HCT116 (cell line): ENCODE results near the gene PCP4.

Experiments used
- CEBPB ChIP-seq: IDR thresholded peaks from 2 replicates; pipeline ENCODE4 v1.6.1; 2012; ENCODE audit warnings: low read depth
- EZH2 ChIP-seq: fragments of 200-600 bp; sonication (generic); IDR thresholded peaks from 2 replicates; pipeline ENCODE4 v1.6.1; 2017; ENCODE audit warnings: antibody characterized with exemption, mixed run types
- POLR2A ChIP-seq: IDR thresholded peaks from 2 replicates; pipeline ENCODE4 v1.7.0; 2011; ENCODE audit warnings: borderline replicate concordance; ENCODE audit not compliant: insufficient read depth, insufficient read length; ENCODE audit errors: extremely low read depth
- POLR2AphosphoS5 ChIP-seq: IDR thresholded peaks from 2 replicates; pipeline ENCODE4 v1.6.1; 2011; ENCODE audit warnings: mild to moderate bottlenecking, low read depth, low read length, moderate library complexity
- RAD21 ChIP-seq: IDR thresholded peaks from 2 replicates; pipeline ENCODE4 v1.6.1; 2012; ENCODE audit warnings: low read depth, mild to moderate bottlenecking
- SP1 ChIP-seq: IDR thresholded peaks from 2 replicates; pipeline ENCODE4 v1.6.1; 2012; ENCODE audit warnings: low read depth
- TCF7L2 ChIP-seq: IDR thresholded peaks from 2 replicates; pipeline ENCODE4 v1.7.0; 2011; ENCODE audit warnings: borderline replicate concordance, inconsistent platforms; ENCODE audit not compliant: insufficient read depth, insufficient read length; ENCODE audit errors: extremely low read depth
- ZNF274 ChIP-seq: fragments of 200-500 bp; sonication (Bioruptor generic); IDR thresholded peaks from 2 replicates; pipeline ENCODE4 v1.6.1; 2014; ENCODE audit warnings: mild to moderate bottlenecking, low read depth, low read length, inconsistent platforms
- TF ChIP-seq, protein P1 (sequence below), 3 experiments: fragments of 200-600 bp in 1 of 3; sonication (generic) in 1 of 3; IDR thresholded peaks in 2 of 3; conservative IDR thresholded peaks in 1 of 3; 2 replicates each; pipeline ENCODE4 v1.5.1; 2012 to 2017; ENCODE audit warnings: low read depth in 2 of 3, low read length in 2 of 3, antibody characterized with exemption in 1 of 3, borderline replicate concordance in 1 of 3, control low read depth in 1 of 3, mild to moderate bottlenecking in 1 of 3, mixed read lengths in 1 of 3, mixed run types in 1 of 3, moderate library complexity in 1 of 3; ENCODE audit not compliant: insufficient read depth in 1 of 3
- TF ChIP-seq, protein P2 (sequence below): IDR thresholded peaks from 2 replicates; pipeline ENCODE4 v1.6.1; 2012

DNA sequence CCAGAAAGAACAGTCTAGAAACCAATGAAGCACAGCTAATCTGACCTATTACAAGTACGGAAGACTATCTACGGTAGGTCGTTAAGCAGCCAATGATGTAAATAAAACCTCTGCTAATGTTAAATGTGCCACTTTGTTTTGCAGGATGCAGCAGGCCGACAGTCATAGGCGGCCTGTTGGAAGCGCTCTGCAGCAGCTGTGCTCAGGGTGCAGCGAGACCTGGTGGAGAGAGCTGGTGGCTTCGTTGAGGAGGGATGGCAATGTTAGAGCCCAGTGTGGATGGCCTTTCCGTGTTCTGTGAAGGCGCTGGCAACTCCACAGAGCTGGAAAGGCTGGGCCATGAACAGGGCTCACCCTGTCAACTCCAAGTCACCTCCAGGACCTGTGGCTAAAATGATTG is 87.3 kb downstream of the PCP4 start:
- TF ChIP-seq, protein P1, sequence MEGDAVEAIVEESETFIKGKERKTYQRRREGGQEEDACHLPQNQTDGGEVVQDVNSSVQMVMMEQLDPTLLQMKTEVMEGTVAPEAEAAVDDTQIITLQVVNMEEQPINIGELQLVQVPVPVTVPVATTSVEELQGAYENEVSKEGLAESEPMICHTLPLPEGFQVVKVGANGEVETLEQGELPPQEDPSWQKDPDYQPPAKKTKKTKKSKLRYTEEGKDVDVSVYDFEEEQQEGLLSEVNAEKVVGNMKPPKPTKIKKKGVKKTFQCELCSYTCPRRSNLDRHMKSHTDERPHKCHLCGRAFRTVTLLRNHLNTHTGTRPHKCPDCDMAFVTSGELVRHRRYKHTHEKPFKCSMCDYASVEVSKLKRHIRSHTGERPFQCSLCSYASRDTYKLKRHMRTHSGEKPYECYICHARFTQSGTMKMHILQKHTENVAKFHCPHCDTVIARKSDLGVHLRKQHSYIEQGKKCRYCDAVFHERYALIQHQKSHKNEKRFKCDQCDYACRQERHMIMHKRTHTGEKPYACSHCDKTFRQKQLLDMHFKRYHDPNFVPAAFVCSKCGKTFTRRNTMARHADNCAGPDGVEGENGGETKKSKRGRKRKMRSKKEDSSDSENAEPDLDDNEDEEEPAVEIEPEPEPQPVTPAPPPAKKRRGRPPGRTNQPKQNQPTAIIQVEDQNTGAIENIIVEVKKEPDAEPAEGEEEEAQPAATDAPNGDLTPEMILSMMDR (IDR thresholded peaks at IDR 0.05 in 2 of 3, conservative IDR thresholded peaks at IDR 0.05 in 1 of 3; ENCODE audit: borderline replicate concordance in 1 of 3, insufficient read depth in 1 of 3, low read depth in 2 of 3, low read length in 2 of 3) = no peak
- TF ChIP-seq EZH2 = no peak
- no peak for TF ChIP-seq CEBPB
- TF ChIP-seq RAD21 = no peak
- TF ChIP-seq POLR2A = no peak
- no peak for TF ChIP-seq TCF7L2
- no peak for TF ChIP-seq SP1
- no peak for TF ChIP-seq POLR2AphosphoS5
- TF ChIP-seq ZNF274 = no peak
- TF ChIP-seq, protein P2, sequence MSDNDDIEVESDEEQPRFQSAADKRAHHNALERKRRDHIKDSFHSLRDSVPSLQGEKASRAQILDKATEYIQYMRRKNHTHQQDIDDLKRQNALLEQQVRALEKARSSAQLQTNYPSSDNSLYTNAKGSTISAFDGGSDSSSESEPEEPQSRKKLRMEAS = no peak
